Mucosa of rectum (tissue), 2 donors: ENCODE measurements around the gene MRPS5.
"Not testable (repeated sequence)": the region's sequence is repeated elsewhere in the genome, so short reads cannot be mapped to it uniquely, and the experiment has no call there.

ENCODE experiments used
- H3K27ac ChIP-seq, 2 donors: one replicate each; pipeline ENCODE4 v1.7.0; 2013; ENCODE audit warnings: inconsistent platforms in 2 of 2, low read depth in 2 of 2, low read length in 2 of 2
- H3K27me3 ChIP-seq, 2 donors: one replicate each; pipeline ENCODE4 v1.7.0; 2013; ENCODE audit warnings: low read length in 2 of 2; ENCODE audit not compliant: control insufficient read depth in 2 of 2, insufficient read depth in 2 of 2
- H3K36me3 ChIP-seq, 2 donors: one replicate each; pipeline ENCODE4 v1.7.0; 2013; ENCODE audit warnings: low read length in 2 of 2; ENCODE audit not compliant: control insufficient read depth in 2 of 2, insufficient read depth in 2 of 2
- H3K4me1 ChIP-seq, 2 donors: one replicate each; pipeline ENCODE4 v1.7.0; 2013; ENCODE audit warnings: low read length in 2 of 2, mild to moderate bottlenecking in 1 of 2; ENCODE audit not compliant: control insufficient read depth in 2 of 2, insufficient read depth in 2 of 2
- H3K4me3 ChIP-seq, 2 donors: one replicate each; pipeline ENCODE4 v1.7.0; 2013; ENCODE audit warnings: low read length in 2 of 2
- H3K9ac ChIP-seq, 2 donors: one replicate each; pipeline ENCODE4 v1.7.0; 2013; ENCODE audit warnings: low read length in 2 of 2, low read depth in 1 of 2, mild to moderate bottlenecking in 1 of 2
- H3K9me3 ChIP-seq, 2 donors: one replicate each; pipeline ENCODE4 v1.7.0; 2013; ENCODE audit warnings: low read length in 2 of 2; ENCODE audit not compliant: control insufficient read depth in 2 of 2
- donor health status: healthy.
- donor health status: Normal muscosa, but diverticular disease.

MRPS5 gene

DNA sequence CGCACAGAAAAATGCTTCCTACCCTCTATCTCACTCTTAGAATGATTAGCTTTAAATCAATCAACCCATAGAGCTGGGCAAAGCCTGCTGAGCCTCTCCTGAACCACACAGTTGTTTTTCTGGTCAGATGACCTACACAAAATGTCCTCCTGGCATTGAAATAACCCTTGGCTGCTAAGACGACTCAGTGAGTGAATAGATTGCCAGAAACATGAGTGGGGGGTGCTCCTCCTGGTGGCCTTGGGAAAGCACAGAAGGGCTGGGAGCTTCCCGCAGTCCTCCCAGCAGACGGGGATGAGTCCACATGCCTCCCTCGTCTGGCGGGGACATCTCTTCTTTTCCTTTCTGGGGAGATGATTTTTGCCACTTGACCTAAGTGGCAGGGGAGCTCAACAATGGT, 81.2 kb downstream of the MRPS5 start:
- H3K4me3 ChIP-seq: no peak overlapping the region
- peaks cover 2 to 13% of the 10 kb centered on the region in 2 donors for H3K27me3 ChIP-seq
- no peaks in the 10 kb centered on the region for H3K36me3 ChIP-seq
- no peak overlapping the region for H3K27ac ChIP-seq
- no peak overlapping the region for H3K9ac ChIP-seq
- H3K9me3 ChIP-seq: no peaks in the 10 kb centered on the region
- H3K4me1 ChIP-seq: no peaks in the 10 kb centered on the region

GRCh38 chr2:95039978-95040377, 81.6 kb downstream of the MRPS5 start:
- H3K9me3 ChIP-seq: no peaks in the 10 kb centered on the region
- no peak overlapping the region for H3K4me3 ChIP-seq
- H3K27me3 ChIP-seq: peaks cover 2 to 13% of the 10 kb centered on the region in 2 donors
- H3K27ac ChIP-seq: no peak overlapping the region
- no peaks in the 10 kb centered on the region for H3K36me3 ChIP-seq
- no peaks in the 10 kb centered on the region for H3K4me1 ChIP-seq
- H3K9ac ChIP-seq: no peak overlapping the region

DNA sequence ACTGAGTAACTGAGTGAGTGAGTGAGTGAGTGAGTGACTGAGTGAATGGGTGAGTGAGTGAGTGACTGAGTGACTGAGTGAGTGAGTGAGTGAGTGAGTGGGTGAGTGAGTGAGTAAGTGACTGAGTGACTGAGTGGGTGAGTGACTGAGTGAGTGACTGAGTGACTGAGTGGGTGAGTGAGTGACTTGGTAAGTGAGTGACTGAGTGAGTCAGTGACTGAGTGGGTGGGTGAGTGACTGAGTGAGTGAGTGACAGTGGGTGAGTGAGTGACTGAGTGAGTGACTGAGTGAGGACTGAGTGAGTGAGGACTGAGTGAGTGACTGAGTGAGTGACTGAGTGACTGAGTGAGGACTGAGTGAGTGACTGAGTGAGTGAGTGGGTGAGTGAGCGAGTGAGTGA, 82.2 kb downstream of the MRPS5 start:
- no peak overlapping the region for H3K9ac ChIP-seq
- peaks cover 2 to 11% of the 10 kb centered on the region in 2 donors for H3K27me3 ChIP-seq
- H3K4me3 ChIP-seq: no peak overlapping the region
- H3K4me1 ChIP-seq: no peaks in the 10 kb centered on the region
- no peaks in the 10 kb centered on the region for H3K36me3 ChIP-seq
- no peak overlapping the region for H3K27ac ChIP-seq
- H3K9me3 ChIP-seq: no peaks in the 10 kb centered on the region

GRCh38 chr2:95038635-95039298, 82.8 kb downstream of the MRPS5 start:
- Histone ChIP-seq H3K4me1 (no peaks in the 10 kb centered on the region), H3K27ac (no peak overlapping the region), H3K9ac (no peak overlapping the region), H3K36me3 (no peaks in the 10 kb centered on the region), H3K9me3 (no peaks in the 10 kb centered on the region), H3K4me3 (no peak overlapping the region), H3K27me3 (peaks cover 2 to 8% of the 10 kb centered on the region in 2 donors)

- not testable (repeated sequence) for H3K9me3 ChIP-seq, H3K36me3 ChIP-seq, H3K9ac ChIP-seq, H3K27me3 ChIP-seq, H3K4me1 ChIP-seq, H3K4me3 ChIP-seq, H3K27ac ChIP-seq
These were observed 83.6 kb downstream of the MRPS5 start for GRCh38 chr2:95037841-95038585.

DNA sequence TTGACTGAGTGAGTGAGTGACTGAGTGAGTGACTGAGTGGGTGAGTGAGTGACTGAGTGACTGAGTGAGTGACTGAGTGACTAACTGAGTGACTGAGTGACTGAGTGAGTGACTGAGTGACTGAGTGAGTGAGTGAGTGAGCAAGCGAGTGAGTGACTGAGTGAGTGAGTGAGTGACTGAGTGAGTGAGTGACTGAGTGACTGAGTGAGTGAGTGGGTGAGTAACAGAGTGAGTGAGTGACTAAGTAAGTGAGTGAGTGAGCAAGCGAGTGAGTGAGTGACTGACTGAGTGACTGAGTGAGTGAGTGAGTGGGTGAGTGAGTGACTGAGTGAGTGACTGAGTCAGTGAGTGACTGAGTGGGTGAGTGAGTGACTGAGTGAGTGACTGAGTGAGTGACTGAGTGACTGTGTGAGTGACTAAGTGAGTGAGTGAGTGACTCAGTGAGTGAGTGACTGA, 84.2 kb downstream of the MRPS5 start:
- Histone ChIP-seq H3K9ac (no peak overlapping the region), H3K4me1 (no peaks in the 10 kb centered on the region), H3K4me3 (no peak overlapping the region), H3K27me3 (peaks cover 0 to 5% of the 10 kb centered on the region in 2 donors), H3K36me3 (no peaks in the 10 kb centered on the region), H3K27ac (no peak overlapping the region), H3K9me3 (no peaks in the 10 kb centered on the region)

DNA sequence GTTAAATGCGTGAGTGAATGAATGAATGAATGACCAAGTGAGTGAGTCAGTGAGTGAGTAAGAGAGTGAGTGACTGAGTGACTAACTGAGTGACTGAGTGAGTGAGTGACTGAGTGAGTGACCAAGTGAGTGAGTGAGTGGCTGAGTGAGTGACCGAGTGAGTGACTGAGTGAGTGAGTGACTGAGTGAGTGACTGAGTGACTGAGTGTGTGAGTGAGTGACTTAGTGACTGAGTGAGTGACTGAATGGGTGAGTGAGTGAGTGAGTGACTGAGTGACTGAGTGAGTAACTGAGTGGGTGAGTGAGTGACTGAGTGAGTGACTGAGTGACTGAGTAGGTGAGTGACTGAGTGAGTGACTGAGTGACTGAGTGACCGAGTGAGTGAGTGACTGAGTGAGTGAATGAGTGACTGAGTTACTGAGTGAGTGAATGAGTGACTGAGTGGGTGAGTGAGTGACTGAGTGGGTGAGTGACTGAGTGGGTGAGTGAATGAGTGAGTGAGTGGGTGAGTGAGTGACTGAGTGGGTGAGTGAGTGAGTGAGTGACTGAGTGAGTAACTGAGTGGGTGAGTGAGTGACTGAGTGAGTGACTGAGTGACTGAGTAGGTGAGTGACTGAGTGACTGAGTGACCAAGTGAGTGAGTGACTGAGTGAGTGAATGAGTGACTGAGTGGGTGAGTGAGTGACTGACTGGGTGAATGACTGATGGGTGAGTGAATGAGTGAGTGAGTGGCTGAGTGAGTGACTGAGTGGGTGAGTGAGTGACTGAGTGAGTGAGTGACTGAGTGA, 84.8 kb downstream of the MRPS5 start:
- Histone ChIP-seq H3K36me3 (no peaks in the 10 kb centered on the region), H3K9me3 (no peaks in the 10 kb centered on the region), H3K4me1 (no peaks in the 10 kb centered on the region), H3K9ac (no peak overlapping the region), H3K27me3 (peaks cover 0 to 5% of the 10 kb centered on the region in 2 donors), H3K4me3 (no peak overlapping the region), H3K27ac (no peak overlapping the region)
